ENCODE measurements around the gene FYCO1. TPM values are rescaled to one million over a fixed set of nuclear protein-coding genes. Genes with fewer than 3 reads are reported as not detected.
A peak's percentile ranks its signal among the peaks of the same experiment; 100 is the strongest.

Gene FYCO1
- total and polyA plus RNA-seq, 10 donors, result 5.2 to 40.1 (median 30.5) TPM

DNA sequence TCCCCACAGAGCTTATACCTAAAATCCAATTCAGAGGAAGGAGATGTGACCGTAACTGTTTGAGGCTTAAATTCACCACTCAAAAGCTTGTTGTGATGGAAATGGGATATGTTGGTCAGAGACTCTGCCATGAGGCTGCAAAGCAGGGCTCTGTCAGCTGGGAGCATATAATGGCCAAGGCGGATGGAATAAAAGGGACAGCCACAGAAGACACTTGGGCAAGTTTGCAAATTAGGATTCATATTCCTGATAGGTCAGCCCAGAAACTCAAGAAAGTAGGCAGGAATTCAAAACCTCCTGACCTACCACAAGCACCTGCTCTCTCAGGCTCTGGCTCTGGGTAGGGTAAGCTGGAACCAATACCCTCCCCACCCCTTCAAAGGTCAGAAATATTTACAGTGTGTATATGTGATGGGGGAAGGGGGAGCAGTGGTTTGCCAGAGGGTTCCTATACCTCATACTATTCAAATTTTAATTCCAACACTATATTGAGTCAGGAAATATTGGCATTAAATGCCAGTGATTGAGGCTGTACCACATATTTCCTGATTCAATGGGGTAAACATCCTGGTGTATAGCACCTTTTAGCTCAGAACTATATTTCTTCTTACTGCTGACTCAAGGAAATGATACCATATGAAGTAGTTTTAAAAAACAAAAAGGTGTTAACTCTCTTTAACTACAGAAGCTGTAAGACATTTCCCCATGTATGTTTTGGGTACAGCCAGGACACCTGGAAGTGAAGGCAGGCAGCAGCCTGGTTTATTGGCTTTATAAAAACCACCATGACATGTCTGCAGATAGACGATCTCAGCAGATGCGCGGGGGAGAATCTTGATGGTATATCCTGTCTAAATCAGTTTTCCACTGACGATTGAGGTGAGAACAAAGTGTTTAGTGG is 19.2 kb downstream of the FYCO1 start:
- Histone ChIP-seq H3K36me3 (peaks cover 0 to 100% (median 41%) of the 10 kb centered on the region in 6 donors), H3K27me3 (replicated peaks in 1 of 7) (no peaks in the 10 kb centered on the region), H3K4me1 (peaks cover 4 to 98% (median 51%) of the 10 kb centered on the region in 6 donors), H3K27ac (peak overlapping the region in 7 of 8 donors; percentile 61 to 88 (median 70)), H3K4me3 (no peak overlapping the region), H3K9me3 (no peaks in the 10 kb centered on the region)
- 58 to 75% (median 73%) methylated on average over 6 of the region's 6 CpGs for WGBS, 5 donors
- TF ChIP-seq, protein P1, sequence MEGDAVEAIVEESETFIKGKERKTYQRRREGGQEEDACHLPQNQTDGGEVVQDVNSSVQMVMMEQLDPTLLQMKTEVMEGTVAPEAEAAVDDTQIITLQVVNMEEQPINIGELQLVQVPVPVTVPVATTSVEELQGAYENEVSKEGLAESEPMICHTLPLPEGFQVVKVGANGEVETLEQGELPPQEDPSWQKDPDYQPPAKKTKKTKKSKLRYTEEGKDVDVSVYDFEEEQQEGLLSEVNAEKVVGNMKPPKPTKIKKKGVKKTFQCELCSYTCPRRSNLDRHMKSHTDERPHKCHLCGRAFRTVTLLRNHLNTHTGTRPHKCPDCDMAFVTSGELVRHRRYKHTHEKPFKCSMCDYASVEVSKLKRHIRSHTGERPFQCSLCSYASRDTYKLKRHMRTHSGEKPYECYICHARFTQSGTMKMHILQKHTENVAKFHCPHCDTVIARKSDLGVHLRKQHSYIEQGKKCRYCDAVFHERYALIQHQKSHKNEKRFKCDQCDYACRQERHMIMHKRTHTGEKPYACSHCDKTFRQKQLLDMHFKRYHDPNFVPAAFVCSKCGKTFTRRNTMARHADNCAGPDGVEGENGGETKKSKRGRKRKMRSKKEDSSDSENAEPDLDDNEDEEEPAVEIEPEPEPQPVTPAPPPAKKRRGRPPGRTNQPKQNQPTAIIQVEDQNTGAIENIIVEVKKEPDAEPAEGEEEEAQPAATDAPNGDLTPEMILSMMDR (IDR thresholded peaks at IDR 0.05 in 8 of 11, conservative IDR thresholded peaks at IDR 0.05 in 3 of 11), result no peak
- TF ChIP-seq POLR2AphosphoS5 (IDR thresholded peaks at IDR 0.05), result peak in 1 of 3 donors; percentile 42
- DNase-seq, result no peak
- intact Hi-C loops (cut with DNase I; ENCODE audit: low total_unique reads), result no loop called here

DNA sequence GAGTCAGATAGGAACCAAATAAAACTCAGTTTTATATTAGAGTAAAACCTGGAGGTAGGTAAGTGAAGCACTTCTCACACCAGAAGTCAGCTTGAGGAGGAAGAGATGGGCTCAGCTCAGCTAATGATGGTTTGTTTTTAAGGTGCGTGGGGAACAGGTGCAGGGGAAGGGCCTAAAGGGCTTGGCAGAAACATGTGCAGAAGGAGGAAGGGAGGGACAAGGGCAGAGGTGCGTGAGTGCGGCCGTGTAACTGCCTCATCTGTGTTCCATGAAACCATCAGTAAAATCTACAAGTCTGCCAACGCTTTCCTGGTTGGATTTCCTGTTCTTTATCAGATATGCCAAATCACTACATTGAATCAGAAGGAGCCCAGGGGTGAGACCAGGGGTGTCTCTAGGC is 19.9 kb downstream of the FYCO1 start:
- H3K27ac ChIP-seq, result peak overlapping the region in 7 of 8 donors; percentile 61 to 88 (median 70)
- 51 to 67% (median 60%) methylated on average over 5 of the region's 5 CpGs for WGBS, 5 donors

DNA sequence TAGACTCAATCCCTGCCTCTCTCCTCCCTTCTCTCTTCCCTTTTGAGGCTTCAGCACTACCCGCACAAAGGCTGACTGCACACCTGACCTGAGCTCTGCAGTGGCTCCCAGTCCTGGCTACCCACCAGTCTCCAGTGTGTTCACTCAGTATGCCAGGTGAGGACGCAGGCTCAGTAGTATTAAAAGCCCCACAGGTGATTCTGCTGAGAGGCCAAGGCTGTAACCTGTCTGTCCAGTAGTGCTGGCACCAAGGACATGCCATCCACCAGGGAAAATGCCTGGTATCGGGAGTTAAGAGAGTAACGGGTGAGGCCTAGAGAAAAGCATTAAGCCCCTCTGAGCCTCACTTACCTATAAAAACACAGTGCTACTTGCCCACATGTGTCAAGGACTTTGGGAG is 20.9 kb downstream of the FYCO1 start:
- Histone ChIP-seq H3K4me3 (no peak overlapping the region), H3K27me3 (replicated peaks in 1 of 7) (no peaks in the 10 kb centered on the region), H3K4me1 (peaks cover 4 to 92% (median 45%) of the 10 kb centered on the region in 6 donors), H3K9me3 (no peaks in the 10 kb centered on the region), H3K36me3 (peaks cover 0 to 99% (median 35%) of the 10 kb centered on the region in 6 donors), H3K27ac (peak overlapping the region in 5 of 8 donors; percentile 20 to 88 (median 76))
- no peak for DNase-seq
- 66 to 90% (median 75%) methylated on average over 4 of the region's 4 CpGs for WGBS, 5 donors
- intact Hi-C loops (cut with DNase I; ENCODE audit: low total_unique reads), result no loop called here
- TF ChIP-seq POLR2AphosphoS5 (IDR thresholded peaks at IDR 0.05) (no peak), POLR2A (IDR thresholded peaks at IDR 0.05) (no peak)
- TF ChIP-seq, protein P1 (IDR thresholded peaks at IDR 0.05 in 8 of 11, conservative IDR thresholded peaks at IDR 0.05 in 3 of 11), result no peak

More for the DNA sequence above, 19.9 kb downstream of the FYCO1 start:
- H3K4me3 ChIP-seq, result no peak overlapping the region
- peaks cover 0 to 100% (median 34%) of the 10 kb centered on the region in 6 donors for H3K36me3 ChIP-seq
- H3K4me1 ChIP-seq, result peaks cover 4 to 95% (median 51%) of the 10 kb centered on the region in 6 donors
- no peaks in the 10 kb centered on the region for H3K9me3 ChIP-seq
- no peak for DNase-seq
- intact Hi-C loops (cut with DNase I; ENCODE audit: low total_unique reads), result no loop called here
- TF ChIP-seq POLR2AphosphoS5 (IDR thresholded peaks at IDR 0.05) (no peak), POLR2A (IDR thresholded peaks at IDR 0.05) (no peak)
- TF ChIP-seq, protein P1 (IDR thresholded peaks at IDR 0.05 in 8 of 11, conservative IDR thresholded peaks at IDR 0.05 in 3 of 11), result no peak
- H3K27me3 ChIP-seq (replicated peaks in 1 of 7), result no peaks in the 10 kb centered on the region
